HG02763 (cell line): ENCODE data around the gene OR4Q2.
"Not testable (repeated sequence)": the region's sequence is repeated elsewhere in the genome, so short reads cannot be mapped to it uniquely, and the experiment has no call there.

Experiments
- ATAC-seq: cut with Tn5 transposase; IDR thresholded peaks from one replicate; pipeline ENCODE4 v1.9.1; 2021; ENCODE audit warnings: mild to moderate bottlenecking, moderate library complexity; ENCODE audit not compliant: unreplicated experiment

The OR4Q2 gene

GRCh38 chr14:20001863-20002262, at the start of gene OR4Q2:
Gene OR4Q2 (plus strand): TSS chr14:20002163.
- ATAC-seq, result no peak

- ATAC-seq, result not testable (repeated sequence)
These were observed 32.2 kb upstream of the OR4Q2 start for GRCh38 chr14:19969735-19970134.

GRCh38 chr14:19974844-19975243, 27.1 kb upstream of the OR4Q2 start:
- no peak for ATAC-seq

GRCh38 chr14:19975291-19975690, 26.7 kb upstream of the OR4Q2 start, which contains the start of gene OR4K15:
Gene OR4K15 (plus strand): TSS chr14:19975591. CDS start chr14:19975591, 0 bp downstream.
- ATAC-seq, result no peak

GRCh38 chr14:19993438-19993837, 8.5 kb upstream of the OR4Q2 start:
- ATAC-seq, result no peak

GRCh38 chr14:20002319-20002718, 356 bp downstream of the OR4Q2 start:
- ATAC-seq, result no peak

- no peak for ATAC-seq
These were observed 6.2 kb downstream of the OR4Q2 start for GRCh38 chr14:20008156-20008555.

GRCh38 chr14:20019257-20019865, 17.4 kb downstream of the OR4Q2 start, which contains the start of gene OR4K14:
Gene OR4K14 (minus strand): TSS chr14:20019307. CDS start chr14:20015193, 4,114 bp downstream.
- no peak for ATAC-seq

GRCh38 chr14:20031058-20031457, 29.1 kb downstream of the OR4Q2 start:
- no peak for ATAC-seq

GRCh38 chr14:20035449-20035848, 33.5 kb downstream of the OR4Q2 start:
- no peak for ATAC-seq

- no peak for ATAC-seq
These were observed 34.0 kb downstream of the OR4Q2 start, which contains the start of gene OR4K13 for GRCh38 chr14:20035938-20036337. Gene OR4K13 (minus strand): TSS chr14:20036038. CDS start chr14:20034758, 1,280 bp downstream.

GRCh38 chr14:20044243-20044642, 42.3 kb downstream of the OR4Q2 start:
- no peak for ATAC-seq

GRCh38 chr14:20048202-20048601, 46.2 kb downstream of the OR4Q2 start:
- no peak for ATAC-seq
